Right lobe of liver (tissue), 6 donors: ENCODE measurements around the gene MEIKIN. TPM values are rescaled to one million over a fixed set of nuclear protein-coding genes. Genes with fewer than 3 reads are reported as not detected.

Experiments
- ATAC-seq, 4 donors: fragments of 200-7000 bp; cut with Tn5 transposase; one replicate each; pipeline ENCODE4 v1.9.1; 2020; ENCODE audit warnings: mild to moderate bottlenecking in 4 of 4, moderate library complexity in 4 of 4
- DNase-seq, 3 donors: peaks; one replicate each; pipeline ENCODE4 v3.0.0-alpha.2; 2020
- H3K27ac ChIP-seq, 3 donors: fragments of 200-600 bp; one replicate each; pipeline ENCODE4 v1.8.0; 2022
- H3K27me3 ChIP-seq, 2 donors: fragments of 200-600 bp; one replicate each; pipeline ENCODE4 v1.8.0; 2022
- H3K36me3 ChIP-seq, 4 donors: fragments of 200-600 bp; sonication (generic) in 1 of 4; one replicate each; pipeline versions ENCODE4 v1.5.1 to v1.8.0; 2017 to 2022; ENCODE audit warnings: control low read depth in 1 of 4
- H3K4me1 ChIP-seq, 4 donors: fragments of 200-600 bp; sonication (generic) in 1 of 4; one replicate each; pipeline versions ENCODE4 v1.5.1 to v1.8.0; 2017 to 2022; ENCODE audit warnings: control low read depth in 1 of 4
- H3K4me3 ChIP-seq, 3 donors: fragments of 200-600 bp; one replicate each; pipeline ENCODE4 v1.8.0; 2022
- H3K9me3 ChIP-seq, 4 donors: fragments of 200-600 bp; sonication (generic) in 1 of 4; one replicate each; pipeline versions ENCODE4 v1.5.1 to v1.8.0; 2017 to 2022; ENCODE audit warnings: control low read depth in 1 of 4
- POLR2A ChIP-seq: fragments of 450-650 bp; IDR thresholded peaks from one replicate; pipeline ENCODE4 v1.6.1; 2017; ENCODE audit warnings: antibody characterized with exemption, mild to moderate bottlenecking
- WGBS: methylation state at CpG from one replicate; pipeline ENCODE4 v1.1.6; 2018; ENCODE audit warnings: low coverage, low lambda C conversion rate; ENCODE audit not compliant: insufficient coverage; ENCODE audit errors: missing lambda C conversion rate; 5-methylcytosine and 5-hydroxymethylcytosine counted together
- intact Hi-C, 2 donors: fragments of 100-400 bp; cut with DNase I; formaldehyde crosslinking; loops; one replicate each; pipeline versions ENCODE4 v1.11.2 to v1.14.1; 2022
- total RNA-seq, 6 experiments: library from RNA; depleted of rRNA in 2 of 6; stranded (reverse); fragments of >200 nt in 2 of 6; fragmentation: NEBNext Ultra II Directional in 3 of 6; extraction: Animal tissue kit (Norgen Biotek cat#: 25700) in 3 of 6; gene quantifications; one replicate each; pipeline versions ENCODE4 v1.1.0 to v1.2.4, GENCODE V29; 2016 to 2023
- TF ChIP-seq, protein P1 (sequence below), 4 donors: fragments of 200-600 bp in 3 of 4; fragments of 450-650 bp in 1 of 4; IDR thresholded peaks; one replicate each; pipeline versions ENCODE4 v1.5.1 to v1.8.0; 2016 to 2022; ENCODE audit warnings: antibody characterized with exemption in 4 of 4, mild to moderate bottlenecking in 2 of 4
- donor health status: DM: no; HTN: yes; CAD: no.
- donor health status: DM: no; HTN: no; CAD: no.
- donor health status: DM: no; HTN: no; CAD: no.
- donor health status: DM: no; HTN: yes; CAD: no.
- donor health status: DM: no; HTN: yes; CAD: no.

MEIKIN gene
- total RNA-seq, 6 experiments from 2014 or later, result 0.55 TPM; not detected in 5

DNA sequence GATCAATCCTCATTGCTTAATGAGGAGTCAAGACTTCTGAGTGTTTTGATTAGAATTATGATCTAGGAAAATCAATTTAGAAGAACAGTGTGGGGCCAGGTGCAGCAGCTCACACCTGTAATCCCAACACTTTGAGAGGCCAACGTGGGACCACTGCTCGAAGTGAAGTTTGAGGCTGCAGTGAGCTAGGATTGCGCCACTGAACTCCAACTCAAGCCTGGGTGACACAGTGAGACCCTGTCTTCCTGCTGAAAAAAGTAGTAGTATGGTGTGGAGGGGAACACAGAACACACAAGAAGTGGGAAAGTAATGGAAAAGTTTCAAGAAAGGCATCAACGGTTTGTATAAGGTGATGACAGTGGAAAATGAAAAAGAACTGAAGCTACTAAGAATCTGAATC lies 157.7 kb downstream of the MEIKIN start:
- H3K27ac ChIP-seq, result no peak overlapping the region
- H3K36me3 ChIP-seq, result no peaks in the 10 kb centered on the region
- ATAC-seq, result peak in 1 of 4 donors; percentile 22
- H3K9me3 ChIP-seq, result no peaks in the 10 kb centered on the region
- H3K4me1 ChIP-seq, result peaks cover 0 to 21% (median 0%) of the 10 kb centered on the region in 4 donors
- TF ChIP-seq, protein P1, sequence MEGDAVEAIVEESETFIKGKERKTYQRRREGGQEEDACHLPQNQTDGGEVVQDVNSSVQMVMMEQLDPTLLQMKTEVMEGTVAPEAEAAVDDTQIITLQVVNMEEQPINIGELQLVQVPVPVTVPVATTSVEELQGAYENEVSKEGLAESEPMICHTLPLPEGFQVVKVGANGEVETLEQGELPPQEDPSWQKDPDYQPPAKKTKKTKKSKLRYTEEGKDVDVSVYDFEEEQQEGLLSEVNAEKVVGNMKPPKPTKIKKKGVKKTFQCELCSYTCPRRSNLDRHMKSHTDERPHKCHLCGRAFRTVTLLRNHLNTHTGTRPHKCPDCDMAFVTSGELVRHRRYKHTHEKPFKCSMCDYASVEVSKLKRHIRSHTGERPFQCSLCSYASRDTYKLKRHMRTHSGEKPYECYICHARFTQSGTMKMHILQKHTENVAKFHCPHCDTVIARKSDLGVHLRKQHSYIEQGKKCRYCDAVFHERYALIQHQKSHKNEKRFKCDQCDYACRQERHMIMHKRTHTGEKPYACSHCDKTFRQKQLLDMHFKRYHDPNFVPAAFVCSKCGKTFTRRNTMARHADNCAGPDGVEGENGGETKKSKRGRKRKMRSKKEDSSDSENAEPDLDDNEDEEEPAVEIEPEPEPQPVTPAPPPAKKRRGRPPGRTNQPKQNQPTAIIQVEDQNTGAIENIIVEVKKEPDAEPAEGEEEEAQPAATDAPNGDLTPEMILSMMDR (IDR thresholded peaks at IDR 0.05), result no peak
- no peak for TF ChIP-seq POLR2A
- DNase-seq, result no peak
- H3K4me3 ChIP-seq, result no peak overlapping the region
- 69% methylated on average over 4 of the region's 4 CpGs for WGBS
- intact Hi-C loops, result no loop called here
- H3K27me3 ChIP-seq, result no peaks in the 10 kb centered on the region

DNA sequence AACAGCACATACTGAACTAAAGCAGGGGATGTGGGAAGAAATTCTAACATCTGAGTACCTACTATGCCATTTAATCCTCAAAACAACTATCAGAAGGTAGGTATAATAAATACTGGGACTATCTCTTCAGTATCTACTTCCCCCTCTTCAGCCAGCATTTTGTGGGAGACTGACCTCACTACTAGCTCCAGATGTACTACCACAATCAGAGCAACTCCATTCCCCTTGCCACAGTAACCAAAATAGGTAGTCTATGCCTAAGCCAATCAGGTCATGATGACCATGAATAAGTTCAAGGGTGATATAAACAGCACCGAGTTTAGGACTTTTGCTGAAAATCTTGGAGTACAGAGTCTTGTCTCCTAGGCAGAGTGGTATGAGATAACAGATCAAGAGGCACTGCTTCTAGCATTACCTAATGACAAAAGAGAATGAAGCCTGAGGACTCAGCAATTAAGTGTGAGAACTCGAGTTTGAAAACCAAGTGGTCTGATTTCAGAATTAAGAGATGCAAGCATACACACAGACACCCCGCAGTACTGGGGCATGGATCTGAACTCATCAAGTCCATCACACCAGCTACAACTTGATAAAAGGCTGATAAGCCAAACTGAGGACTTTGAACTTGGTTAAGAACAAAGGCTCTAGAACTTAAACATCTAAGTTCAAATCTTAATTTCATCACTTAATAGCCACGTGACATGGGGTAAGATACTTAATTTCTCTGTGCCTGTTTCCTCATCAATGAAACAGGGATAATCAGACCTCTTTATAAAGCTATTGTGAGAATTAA lies 158.4 kb downstream of the MEIKIN start:
- Histone ChIP-seq H3K9me3 (no peaks in the 10 kb centered on the region), H3K27me3 (no peaks in the 10 kb centered on the region), H3K36me3 (no peaks in the 10 kb centered on the region), H3K4me3 (no peak overlapping the region), H3K27ac (no peak overlapping the region), H3K4me1 (peaks cover 0 to 21% (median 0%) of the 10 kb centered on the region in 4 donors)
- peak in 3 of 4 donors; percentile 38 to 60 (median 54) for ATAC-seq
- TF ChIP-seq, protein P1 (IDR thresholded peaks at IDR 0.05), result no peak
- TF ChIP-seq POLR2A, result no peak
- intact Hi-C loops, result no loop called here
- DNase-seq, result no peak
- WGBS, result 36% methylated on average over 4 of the region's 4 CpGs

DNA sequence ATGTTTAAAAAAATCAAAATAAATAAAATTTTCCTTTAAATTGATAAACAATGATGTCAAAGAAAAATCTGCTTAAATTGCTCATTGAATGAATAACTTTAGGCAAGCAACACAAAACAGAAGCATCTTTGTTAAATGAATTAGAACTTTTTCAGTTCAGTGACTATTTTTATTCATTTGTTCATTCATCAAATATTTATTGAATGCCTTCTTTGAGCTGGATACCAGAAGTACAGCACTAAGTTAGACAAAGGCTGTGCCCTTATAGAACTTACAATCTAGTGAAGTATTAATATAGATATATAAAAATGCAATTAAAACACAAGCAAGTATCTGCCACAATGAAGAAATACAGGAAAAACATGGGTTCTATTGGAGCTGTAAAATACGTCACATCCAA lies 159.4 kb downstream of the MEIKIN start:
- intact Hi-C loops, result no loop called here
- no peak for DNase-seq
- no peak for TF ChIP-seq POLR2A
- TF ChIP-seq, protein P1 (IDR thresholded peaks at IDR 0.05), result no peak
- no peaks in the 10 kb centered on the region for H3K9me3 ChIP-seq
- ATAC-seq, result no peak
- H3K36me3 ChIP-seq, result no peaks in the 10 kb centered on the region
- peaks cover 0 to 21% (median 0%) of the 10 kb centered on the region in 4 donors for H3K4me1 ChIP-seq
- no peak overlapping the region for H3K27ac ChIP-seq
- 92% methylated on average over 1 of the region's 1 CpG for WGBS
- H3K4me3 ChIP-seq, result no peak overlapping the region
- H3K27me3 ChIP-seq, result no peaks in the 10 kb centered on the region

DNA sequence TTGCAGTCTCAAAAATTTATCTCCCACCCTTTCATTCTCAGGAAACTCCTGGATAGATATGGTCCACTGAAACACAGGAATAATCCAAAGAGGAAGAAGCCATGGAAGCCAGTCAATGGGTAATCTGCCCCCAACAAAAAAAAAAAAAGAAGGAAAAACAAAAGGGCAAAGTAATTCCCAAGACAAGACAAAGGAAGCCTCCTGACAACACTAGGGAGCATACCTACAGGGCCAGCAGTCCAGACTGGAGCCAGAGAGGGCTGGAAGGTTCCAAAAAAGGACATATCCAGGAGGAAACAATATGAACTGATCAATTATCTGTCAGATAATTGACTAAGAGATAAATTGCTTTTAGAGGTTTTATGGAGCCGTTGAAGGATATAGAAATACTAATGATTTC lies 161.6 kb downstream of the MEIKIN start:
- no peak for DNase-seq
- peak in 1 of 4 donors; percentile 11 for ATAC-seq
- Histone ChIP-seq H3K36me3 (no peaks in the 10 kb centered on the region), H3K27ac (no peak overlapping the region), H3K9me3 (no peaks in the 10 kb centered on the region), H3K27me3 (no peaks in the 10 kb centered on the region), H3K4me3 (no peak overlapping the region), H3K4me1 (peaks cover 0 to 21% (median 0%) of the 10 kb centered on the region in 4 donors)
- TF ChIP-seq, protein P1 (IDR thresholded peaks at IDR 0.05), result no peak
- no peak for TF ChIP-seq POLR2A
- intact Hi-C loops, result no loop called here
- 73% methylated on average over 1 of the region's 1 CpG for WGBS
